Measurements from ENCODE around the gene SLC38A9.
"Not testable (repeated sequence)": the region's sequence is repeated elsewhere in the genome, so short reads cannot be mapped to it uniquely, and the experiment has no call there.

The SLC38A9 gene

GRCh38 chr5:55608595-55609349 lies 103.4 kb downstream of the SLC38A9 start:
- DNase-seq = no peak

- not testable (repeated sequence) for DNase-seq
Observed at GRCh38 chr5:55607309-55607708, 104.8 kb downstream of the SLC38A9 start.

- no peak for DNase-seq
Observed at GRCh38 chr5:55604611-55605067, 107.5 kb downstream of the SLC38A9 start.

GRCh38 chr5:55603922-55604321 lies 108.2 kb downstream of the SLC38A9 start:
- no peak for DNase-seq

GRCh38 chr5:55601628-55602027 lies 110.5 kb downstream of the SLC38A9 start:
- DNase-seq = no peak

- no peak for DNase-seq
Observed at GRCh38 chr5:55601204-55601618, 110.9 kb downstream of the SLC38A9 start.

- no peak for DNase-seq
Observed at GRCh38 chr5:55600497-55601203, 111.5 kb downstream of the SLC38A9 start.

- DNase-seq = no peak
Observed at GRCh38 chr5:55600086-55600485, 112.0 kb downstream of the SLC38A9 start.

GRCh38 chr5:55599148-55600050 lies 112.7 kb downstream of the SLC38A9 start:
- DNase-seq = no peak

- DNase-seq = no peak
Observed at GRCh38 chr5:55597014-55597981, 114.8 kb downstream of the SLC38A9 start.

GRCh38 chr5:55594671-55595070 lies 117.5 kb downstream of the SLC38A9 start:
- no peak for DNase-seq

- no peak for DNase-seq
Observed at GRCh38 chr5:55593115-55593472, 119.0 kb downstream of the SLC38A9 start.

GRCh38 chr5:55592388-55593114 lies 119.6 kb downstream of the SLC38A9 start:
- no peak for DNase-seq

GRCh38 chr5:55591686-55592085 lies 120.4 kb downstream of the SLC38A9 start:
- DNase-seq = no peak

- DNase-seq = no peak
Observed at GRCh38 chr5:55585206-55585610, 126.9 kb downstream of the SLC38A9 start.

GRCh38 chr5:55584398-55585205 lies 127.5 kb downstream of the SLC38A9 start:
- no peak for DNase-seq

GRCh38 chr5:55583578-55583977 lies 128.5 kb downstream of the SLC38A9 start:
- no peak for DNase-seq

GRCh38 chr5:55582256-55582655 lies 129.9 kb downstream of the SLC38A9 start:
- DNase-seq = no peak

- no peak for DNase-seq
Observed at GRCh38 chr5:55580042-55580441, 132.1 kb downstream of the SLC38A9 start.

- DNase-seq = no peak
Observed at GRCh38 chr5:55578771-55579170, 133.4 kb downstream of the SLC38A9 start.
